CD4-positive, alpha-beta T cell treated with Interleukin-17A for 1 hour (primary cell): ENCODE results near the gene AAK1.
"Not testable (repeated sequence)": the region's sequence is repeated elsewhere in the genome, so short reads cannot be mapped to it uniquely, and the experiment has no call there.

Source experiments
- DNase-seq: peaks from one replicate; pipeline ENCODE4 v3.0.0-alpha.2; 2020

The AAK1 gene

DNA sequence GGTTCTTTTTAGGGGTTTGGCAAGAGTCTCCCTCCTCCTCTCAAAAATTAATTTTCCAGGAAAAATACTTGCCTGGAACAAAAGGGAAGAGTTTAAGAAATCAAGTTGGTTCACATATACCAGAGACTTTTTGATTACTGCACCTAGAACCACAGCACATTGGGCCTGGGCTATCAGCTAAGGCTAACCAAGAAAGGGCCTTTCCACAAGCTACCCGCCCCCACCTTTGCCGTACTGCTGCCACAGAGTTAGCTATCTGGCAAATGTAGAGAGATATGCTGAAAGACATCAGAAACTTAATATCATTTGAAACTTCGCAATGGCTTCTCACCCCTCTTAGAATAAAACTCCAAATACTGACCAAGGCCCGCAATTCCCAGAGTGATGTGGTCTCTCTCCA, 76.9 kb downstream of the AAK1 start:
- DNase-seq, result no peak

DNA sequence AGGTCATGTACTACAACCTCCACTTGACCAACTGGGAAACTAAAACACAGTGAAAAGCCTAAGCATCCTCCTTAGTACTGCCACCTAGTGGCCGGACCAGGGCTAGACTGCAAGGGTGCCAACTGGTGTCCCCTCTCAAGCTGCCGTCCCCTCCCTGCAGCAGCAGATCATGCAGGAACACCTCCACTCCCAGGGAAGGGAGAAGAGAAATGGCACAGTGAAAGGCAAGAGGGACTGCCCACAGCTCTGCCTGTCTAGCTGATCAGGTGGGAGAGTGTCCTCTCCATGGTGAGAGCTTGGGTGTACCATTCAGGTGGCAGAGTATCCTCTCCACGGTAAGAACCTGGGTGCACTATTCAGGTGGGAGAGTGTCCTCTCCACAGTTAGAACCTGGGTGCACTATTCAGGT, 78.1 kb downstream of the AAK1 start:
- DNase-seq, result peak; percentile 72

DNA sequence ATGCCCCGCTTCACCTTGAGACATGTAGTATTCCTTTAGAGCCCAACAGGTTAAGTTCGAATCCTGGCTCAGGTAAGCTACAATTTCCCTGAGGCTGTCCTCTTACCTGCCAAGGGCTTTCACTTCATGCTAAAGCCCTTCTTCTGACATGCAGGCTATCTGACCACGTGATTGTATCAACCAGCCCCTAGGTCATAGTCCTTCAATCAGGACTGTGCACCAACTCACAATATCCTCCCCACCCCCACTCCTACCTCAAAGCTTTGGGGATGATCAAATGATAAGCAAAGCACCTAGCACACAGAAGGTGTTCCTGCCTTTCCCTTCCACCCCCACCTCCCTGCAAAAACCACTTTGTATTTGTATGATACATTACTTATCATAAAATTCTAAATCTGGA, 78.9 kb downstream of the AAK1 start:
- no peak for DNase-seq

DNA sequence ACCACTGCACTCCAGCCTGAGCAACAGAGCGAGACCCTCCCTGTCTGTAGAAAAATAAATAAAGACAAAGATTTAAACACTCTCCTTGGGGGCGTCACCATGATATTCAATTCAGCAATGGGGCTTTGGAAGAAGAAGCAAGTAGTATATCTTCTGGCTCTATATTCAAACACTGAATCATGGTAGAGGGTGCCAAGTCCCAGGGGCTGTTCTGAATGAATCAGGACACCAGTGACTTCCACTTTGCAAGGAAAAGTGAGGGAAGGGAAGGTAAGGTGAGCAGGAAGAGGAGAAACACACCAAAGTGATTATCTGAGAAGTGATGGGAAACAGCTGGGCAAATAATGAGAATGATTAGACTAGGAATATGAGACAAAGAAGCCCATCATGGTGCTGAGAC, 80.5 kb downstream of the AAK1 start:
- no peak for DNase-seq

DNA sequence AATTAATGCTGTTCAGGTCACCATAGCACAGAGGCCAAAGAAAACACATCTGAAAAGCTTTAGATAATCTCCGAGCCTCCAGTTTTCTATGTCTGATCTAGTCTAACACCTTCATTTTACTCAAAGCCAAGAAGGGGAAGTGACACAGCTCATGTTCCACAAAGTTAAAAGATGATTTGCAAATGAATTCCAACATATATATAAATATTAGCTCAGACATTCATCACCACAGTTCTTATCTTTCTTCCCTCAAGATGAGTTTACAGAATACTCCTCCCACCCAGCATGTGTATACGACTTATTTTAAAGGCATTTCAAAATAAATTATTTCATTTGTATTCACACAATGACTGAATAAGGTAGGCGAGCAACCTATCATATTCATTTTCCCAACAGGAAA, 82.4 kb downstream of the AAK1 start:
- DNase-seq, result no peak

DNA sequence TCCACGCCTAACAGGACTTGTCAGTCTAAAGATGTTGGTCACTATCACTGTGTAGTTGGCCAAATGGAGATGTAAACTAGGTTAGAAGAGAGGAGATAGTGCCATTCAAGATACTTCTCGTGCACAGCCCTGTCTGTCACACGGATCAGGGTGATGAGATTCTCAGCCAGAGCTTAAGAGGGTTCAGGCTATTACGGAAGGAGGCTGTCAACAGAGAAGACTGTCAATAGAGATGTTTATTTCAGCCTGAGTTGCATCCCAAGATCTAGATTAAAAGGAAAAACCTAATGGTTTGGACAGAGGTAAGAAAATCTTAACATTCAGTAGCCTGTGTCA, 83.4 kb downstream of the AAK1 start:
- no peak for DNase-seq

DNA sequence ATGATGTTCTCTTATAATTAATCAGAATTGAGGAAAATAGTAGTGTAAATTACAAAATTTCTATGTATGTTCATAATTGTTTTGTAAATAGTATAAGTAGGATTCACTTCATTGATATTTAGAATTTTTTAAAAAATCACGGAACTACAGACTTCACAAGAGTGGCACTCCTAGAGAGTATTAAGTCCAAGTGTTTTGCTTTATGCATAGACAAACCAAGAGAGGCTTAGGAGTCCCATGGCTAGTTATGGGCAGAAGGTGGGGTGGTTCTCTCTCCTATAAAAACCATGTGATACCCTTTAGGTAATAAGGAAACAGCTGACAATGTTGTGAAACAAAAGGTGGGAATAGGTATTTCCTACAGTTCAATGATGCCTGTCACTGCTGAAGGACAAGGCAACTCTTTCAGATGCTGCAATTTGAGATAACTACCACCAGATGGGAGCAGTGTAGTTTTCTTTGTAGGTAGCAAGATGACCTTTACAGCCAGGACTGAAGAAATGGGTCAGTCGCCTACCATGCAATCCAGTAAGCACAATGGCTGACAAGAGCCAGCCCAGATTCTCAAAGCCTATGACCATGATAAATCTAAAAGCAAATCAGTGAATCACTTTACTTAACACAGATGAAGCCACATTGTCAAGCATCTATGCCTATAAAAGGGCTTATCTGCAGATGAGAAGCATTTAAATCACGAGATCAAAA, 83.9 kb downstream of the AAK1 start:
- peak; percentile 54 for DNase-seq

DNA sequence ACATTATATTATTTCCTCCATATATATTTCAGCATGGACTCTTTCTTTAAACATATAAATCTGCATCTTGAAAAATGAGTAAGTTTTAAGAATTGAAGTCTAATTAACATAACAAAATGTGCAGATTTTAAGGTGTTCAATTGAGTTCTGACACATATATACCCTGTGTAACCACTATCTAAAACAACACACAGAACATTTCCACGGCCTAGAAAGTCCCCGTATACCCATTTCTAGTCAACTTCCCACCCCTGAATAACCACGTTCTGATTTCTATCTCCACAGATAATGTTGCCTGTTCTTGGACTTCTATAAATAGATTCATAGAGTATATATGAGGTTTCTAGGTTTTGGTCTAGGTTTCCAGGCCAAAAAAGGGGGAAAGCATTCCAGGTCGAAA, 87.5 kb downstream of the AAK1 start:
- no peak for DNase-seq

DNA sequence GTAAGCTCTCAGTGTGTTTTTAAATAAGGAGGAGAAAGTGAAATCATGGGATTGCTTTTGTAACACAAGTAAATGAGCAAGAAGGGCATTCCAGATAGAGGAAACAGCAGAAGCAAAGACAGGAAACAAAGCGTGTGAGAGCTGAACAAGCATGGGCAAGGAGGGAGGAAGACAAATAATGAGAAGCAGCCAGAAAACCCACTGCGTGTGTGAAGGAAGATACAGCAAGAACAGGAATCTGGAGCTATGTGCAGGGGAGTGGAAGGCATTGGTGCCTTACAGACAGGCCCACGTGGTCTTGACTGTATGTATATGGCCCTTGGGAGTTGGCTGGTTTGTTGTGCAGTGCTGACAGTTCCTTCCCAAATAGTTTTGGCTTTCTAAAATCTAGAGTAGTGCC, 88.6 kb downstream of the AAK1 start:
- no peak for DNase-seq

DNA sequence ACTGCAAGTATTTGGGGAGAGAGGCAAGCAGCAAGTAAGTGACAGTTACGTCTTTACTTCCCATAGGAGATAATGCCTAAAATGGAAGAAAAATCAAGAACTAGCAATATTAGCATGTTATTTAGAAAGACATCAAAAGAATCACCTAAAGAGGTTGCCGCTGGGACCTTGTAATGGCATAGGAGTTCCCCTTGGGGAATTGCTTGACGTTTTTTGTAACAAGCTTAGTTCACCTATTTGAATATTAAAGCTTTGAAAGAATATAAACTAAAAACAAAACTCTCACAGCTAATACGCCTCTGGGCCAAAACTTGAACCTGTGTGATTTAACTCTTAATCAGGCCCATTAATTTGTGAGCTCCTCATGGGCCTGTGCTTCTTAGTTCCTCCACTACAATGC, 89.0 kb downstream of the AAK1 start:
- DNase-seq, result no peak

DNA sequence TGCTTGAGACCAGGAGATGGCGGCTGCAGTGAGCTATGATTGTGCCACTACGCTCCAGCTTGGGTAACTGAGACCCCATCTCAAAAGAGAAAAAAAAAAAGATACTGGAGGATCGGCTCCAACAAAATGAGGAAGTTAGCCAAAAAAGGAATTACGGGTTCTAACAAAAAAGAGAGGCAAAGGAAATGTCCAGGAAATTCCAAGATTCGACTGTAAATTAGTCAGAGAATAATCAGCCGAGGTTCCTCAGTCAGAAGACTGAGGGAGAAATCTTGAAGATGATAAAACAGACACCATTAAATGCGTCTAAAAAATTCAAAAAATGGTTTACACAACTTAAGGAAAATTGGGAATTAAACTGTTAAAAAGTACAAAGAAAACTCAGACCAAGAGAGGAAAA, 89.5 kb downstream of the AAK1 start:
- no peak for DNase-seq

DNA sequence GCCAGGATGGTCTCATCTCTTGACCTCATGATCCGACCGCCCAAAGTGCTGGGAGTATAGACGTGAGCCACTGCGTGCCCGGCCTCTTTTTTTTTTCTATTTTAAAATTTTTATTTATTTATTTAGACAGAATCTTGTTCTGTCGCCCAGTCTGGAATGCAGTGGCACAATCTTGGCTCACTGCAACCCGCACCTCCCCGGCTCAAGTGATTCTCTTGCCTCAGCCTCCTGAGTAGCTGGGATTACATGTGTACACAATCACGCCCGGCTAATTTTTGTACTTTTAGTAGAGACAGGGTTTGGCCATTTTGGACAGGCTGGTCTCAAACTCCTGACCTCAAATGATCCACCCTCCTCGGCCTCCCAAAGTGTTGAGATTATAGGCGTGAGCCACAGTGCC, 93.0 kb downstream of the AAK1 start:
- not testable (repeated sequence) for DNase-seq

DNA sequence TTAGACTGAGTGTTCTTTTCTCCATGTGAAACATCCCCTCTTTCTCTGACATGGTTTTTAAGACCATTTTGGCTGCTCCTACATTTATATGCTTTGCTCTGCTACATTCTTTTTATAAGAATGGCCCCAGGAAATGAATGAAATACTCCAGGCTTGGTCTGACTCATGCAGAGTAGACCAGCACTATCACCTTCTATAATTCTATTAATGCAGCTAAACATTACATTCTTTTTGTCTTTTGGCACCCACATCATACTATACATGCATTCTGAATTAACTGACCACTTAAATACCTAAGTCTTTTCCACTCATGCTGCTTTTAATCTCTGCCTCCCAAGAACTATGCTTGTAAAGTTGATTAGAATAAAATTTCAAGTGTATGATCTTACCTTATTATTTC, 94.1 kb downstream of the AAK1 start:
- DNase-seq, result no peak

DNA sequence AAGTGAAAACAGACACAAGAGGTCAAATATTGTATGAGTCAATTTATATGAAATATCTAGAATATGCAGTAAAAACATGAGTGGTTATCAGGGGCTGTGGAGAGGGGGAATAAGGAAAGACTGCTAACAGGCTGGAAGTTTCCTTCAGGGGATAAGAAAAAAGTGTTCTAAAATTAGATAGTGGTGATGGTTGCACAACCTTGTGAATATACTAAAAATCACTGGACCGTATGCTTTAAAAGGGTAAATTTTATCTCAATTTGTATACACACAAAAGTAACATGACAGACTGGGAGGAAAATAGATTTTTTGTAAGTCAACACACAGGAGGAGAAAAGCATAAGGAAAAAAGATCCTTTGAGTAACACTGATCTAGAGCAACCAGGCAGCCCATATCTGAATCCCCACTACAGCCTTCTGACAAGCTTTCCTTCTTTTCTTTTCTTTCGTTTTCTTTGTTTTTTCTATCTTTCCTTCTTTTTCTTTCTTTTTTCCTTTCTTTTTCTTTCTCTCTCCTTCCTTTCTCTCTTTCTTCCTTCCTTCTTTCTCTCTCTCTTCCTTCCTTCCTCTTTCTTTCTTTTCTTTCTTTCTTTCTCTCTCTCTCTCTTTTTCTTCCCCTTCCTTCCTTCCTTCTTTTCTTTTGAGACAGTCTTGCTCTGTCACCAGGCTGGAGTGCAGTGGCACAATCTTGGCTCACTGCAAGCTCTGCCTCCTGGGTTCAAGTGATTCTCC, 95.4 kb downstream of the AAK1 start:
- DNase-seq, result no peak

DNA sequence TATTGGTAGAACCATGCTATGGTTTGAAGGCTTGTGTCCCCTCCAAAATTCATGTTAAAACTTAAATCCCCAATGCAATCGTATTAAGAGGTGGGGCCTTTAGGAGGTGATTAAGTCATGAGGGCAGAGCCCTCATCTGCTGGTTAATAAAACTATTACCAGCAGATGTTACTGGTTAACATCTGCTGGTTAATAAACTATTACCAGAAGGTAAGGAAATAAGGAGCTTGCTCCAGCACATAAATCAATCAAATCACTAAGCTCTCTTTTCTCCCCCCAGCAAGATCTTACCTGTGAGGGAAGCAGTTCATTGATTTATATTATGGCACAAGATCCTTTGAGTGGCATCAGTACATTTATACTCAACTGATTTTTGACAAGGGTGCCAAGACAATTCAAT, 96.9 kb downstream of the AAK1 start:
- no peak for DNase-seq

DNA sequence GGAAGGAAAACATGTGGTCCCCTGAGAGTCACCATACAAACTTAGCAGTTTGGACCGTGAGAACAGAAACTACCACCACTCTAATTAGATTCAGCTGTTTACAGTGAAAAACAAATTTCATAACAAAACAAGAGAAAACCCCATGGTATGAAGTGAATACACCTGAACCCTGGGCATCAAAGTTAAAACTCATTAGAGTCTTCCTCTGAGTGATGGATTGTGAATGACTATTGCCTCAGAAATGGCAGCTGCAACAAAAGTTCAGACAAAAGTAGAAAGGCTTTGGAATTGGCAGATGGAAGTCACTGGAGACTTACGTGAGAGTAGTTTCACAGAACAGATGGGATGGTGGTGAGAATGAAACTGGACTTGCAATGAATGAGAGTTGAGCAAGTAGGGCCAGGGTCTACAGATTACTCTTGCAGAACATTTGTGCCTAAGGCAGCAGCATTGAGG, 98.0 kb downstream of the AAK1 start:
- no peak for DNase-seq

DNA sequence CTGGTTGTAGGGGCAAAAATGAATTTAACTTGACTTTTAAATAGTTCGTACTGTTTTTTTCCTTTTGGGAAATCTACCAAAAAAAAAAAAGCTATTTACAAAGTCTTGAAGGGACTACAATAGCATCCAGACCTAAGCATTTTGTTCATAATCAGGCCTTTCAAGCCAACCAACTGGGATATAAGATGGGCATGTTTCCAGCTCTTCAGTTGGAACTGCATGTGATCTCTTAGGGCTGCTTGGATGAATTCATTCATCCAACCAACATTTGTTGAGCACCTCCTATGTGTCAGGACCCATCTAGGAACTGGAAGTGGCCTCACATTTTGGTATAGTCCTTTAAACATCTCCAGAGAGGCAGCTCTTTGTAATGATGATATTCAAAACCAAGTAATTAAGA, 98.6 kb downstream of the AAK1 start:
- DNase-seq, result no peak

DNA sequence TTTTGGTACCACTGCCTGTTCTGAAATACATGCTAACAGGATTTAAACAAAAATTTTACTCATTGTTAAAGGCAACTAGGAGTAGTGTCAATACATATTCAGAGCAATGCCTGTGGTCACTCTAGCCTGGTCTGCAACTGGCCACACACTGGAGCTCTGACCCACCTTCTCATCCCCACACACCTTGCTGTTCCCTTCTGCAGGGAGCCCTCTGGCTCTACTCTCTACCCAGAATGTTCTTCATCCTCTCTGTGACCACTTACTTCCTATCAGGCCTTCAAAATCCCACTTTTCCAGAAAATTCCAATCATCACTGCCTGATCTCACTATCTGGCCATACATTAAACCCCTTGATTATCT, 104.0 kb downstream of the AAK1 start:
- no peak for DNase-seq

DNA sequence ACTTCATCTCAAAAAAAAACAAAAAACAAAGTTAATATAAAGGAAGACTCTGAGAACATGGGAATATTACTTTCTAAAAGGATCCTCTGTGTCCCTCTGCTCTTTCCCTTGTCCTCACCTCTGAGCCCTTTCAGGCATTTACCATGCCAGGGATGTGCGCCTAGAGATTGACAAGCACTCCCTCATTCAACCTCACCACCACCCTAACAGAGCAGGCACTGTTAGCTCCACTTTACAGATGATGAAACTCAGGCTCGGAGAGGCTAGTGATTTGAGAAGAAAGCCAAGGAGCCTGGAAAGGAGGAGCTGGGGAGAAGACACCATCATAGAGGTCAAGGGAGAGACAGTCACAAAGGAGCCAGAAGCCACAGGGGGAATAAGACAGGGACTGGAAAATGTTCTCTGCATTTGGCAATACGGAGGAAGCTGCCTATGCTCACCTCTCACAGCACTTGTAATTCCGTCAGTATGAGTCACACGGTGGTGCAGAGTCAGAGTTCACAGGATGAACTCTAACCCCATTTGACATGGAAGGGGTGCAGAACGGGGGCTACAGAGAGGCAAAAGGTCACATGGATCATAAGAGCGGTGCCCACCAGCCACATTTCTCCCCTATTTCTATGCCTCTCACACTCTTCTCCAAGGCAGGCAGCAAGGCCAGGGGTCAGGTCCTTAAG, 104.5 kb downstream of the AAK1 start:
- DNase-seq, result no peak

DNA sequence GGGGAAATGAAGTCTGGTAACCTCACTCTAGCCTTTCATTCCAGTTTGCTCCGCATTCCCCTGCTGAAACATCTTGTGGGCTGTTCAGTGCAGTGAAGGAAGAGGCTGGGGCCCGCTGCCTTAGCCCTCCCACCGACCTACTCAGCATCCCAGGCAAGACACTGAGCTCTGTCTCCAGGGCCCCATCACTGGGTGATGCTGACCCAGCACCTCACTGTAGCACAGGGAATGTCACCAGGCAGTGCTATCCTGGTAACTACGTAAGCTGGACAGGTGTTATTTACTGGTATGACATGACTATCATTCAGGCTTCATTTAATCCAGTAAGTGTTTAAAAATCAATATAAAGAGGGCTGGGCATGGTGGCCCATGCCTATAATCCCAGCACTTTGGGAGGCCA, 105.3 kb downstream of the AAK1 start:
- no peak for DNase-seq

DNA sequence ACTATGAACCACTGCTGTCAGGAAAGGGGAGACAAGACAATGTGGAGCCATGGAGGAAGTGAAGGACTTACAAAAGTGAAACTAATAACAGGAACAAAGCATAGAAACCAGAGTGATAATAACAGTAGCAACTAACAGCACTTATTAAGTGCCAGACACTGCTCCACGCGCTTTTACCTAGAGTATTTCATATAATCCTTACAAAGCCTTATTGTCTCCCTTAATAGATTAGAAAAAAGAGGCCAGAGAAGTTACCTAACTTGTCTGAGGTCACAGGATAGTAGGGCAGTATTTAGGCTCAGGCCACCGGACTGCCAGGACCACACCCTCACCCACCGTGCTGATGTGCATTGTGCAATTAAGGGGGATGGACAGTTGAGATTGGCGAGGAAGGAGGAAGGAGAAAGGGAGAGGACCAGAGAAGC, 107.7 kb downstream of the AAK1 start:
- no peak for DNase-seq

DNA sequence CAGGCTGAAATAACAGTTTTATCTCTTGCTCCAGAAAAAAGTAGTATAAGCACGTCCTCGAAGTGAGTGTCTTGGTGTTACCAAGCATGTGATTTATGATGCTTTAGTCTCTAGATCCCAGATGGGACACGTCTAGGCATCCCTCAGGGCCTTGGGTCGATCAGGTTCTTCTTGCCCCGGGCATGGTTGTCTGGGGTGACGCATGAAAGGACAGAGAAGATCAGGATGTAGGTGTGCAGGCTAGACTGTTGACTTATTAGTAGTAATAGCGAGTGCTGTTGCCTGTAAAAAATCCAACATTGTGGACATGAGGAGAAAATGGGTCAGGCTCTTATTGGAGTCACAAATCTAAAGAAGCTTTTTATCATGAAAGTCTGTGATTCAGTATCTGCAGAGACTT, 112.4 kb downstream of the AAK1 start:
- DNase-seq, result no peak

DNA sequence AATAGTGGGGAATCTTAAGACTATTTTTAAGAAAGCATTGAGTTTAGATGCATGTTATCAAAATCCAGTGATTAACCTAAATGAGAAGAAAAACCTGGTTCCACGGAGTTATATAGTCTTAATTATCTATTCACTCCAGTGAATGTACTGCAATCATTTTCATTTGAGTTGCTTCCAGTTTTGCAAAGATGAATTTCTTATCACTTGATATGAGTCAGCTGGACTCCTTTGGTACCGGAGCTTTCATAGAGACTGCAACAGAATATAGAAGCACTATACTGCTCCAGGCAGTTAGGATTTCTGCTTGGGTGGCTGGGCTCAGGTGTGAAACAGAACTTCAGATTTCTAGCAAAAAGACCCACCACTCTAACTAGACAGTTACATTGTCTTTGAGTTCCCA, 114.1 kb downstream of the AAK1 start:
- no peak for DNase-seq

DNA sequence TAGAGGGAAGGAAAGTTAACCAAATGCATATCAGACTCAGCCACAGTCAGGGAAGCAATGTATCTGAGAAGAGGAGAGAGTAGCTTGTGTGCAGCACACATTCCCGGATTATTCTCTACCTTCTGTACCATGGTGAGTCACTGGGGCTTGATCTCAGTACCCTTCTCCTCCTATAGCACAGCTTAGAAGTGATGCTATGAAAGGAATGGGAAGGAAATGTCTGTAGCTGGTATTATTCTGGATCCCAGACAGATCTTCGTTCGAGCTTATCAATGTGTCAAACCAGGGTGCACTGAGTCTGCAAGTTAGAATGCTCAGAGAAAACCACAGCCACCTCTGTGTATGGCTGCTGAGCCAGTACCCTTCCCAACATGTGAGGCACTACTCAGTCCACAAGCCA, 118.3 kb downstream of the AAK1 start:
- DNase-seq, result no peak

DNA sequence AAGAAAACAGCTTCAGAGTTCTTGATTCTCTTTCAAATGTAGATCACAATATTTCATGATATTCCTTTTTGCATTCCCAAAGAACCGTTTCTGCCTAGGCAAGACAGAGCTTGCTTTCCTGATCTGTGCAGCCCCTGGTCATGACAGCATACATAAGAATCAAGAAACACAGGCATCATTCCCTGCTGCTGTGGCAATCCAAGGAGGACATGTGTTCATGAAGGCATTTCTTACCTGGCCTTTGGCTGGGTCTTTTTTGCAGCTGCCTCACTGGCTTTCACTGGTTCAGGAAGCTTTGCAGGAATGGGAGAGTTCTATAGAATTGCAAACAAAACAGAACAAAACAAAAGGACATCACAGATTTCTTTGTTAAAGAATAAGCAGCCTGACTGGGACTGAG, 118.7 kb downstream of the AAK1 start:
- DNase-seq, result no peak
